HEK293 (cell line): Measurements from ENCODE around the gene LRRC26.

ENCODE experiments used
- CTCF ChIA-PET: fragments of 350-600 bp; formaldehyde crosslinking; extraction: SDS; loops from one replicate; lab custom pipeline; 2021; ENCODE audit warnings: antibody characterized with exemption; lab: Yijun Ruan, JAX
- POLR2A ChIA-PET: fragments of 300-600 bp; formaldehyde crosslinking; extraction: SDS; loops from one replicate; lab custom pipeline; 2020; ENCODE audit warnings: antibody characterized with exemption, inconsistent platforms; lab: Yijun Ruan, JAX
- H3K27ac ChIP-seq: fragments of 200-500 bp; sonication (Bioruptor generic); 2 replicates; pipeline ENCODE4 v1.5.1; 2014; ENCODE audit warnings: low read depth, low read length, control low read depth, inconsistent platforms; ENCODE audit errors: extremely low read depth
- H3K36me3 ChIP-seq, 2 experiments: fragments of 200-500 bp in 1 of 2; sonication (Bioruptor generic) in 1 of 2; 1 replicate in 1 of 2; 2 replicates in 1 of 2; pipeline ENCODE4 v1.5.1; 2014 to 2017; ENCODE audit warnings: inconsistent platforms in 2 of 2, low read length in 2 of 2; ENCODE audit not compliant: control insufficient read depth in 2 of 2, insufficient read depth in 1 of 2
- H3K4me1 ChIP-seq: fragments of 200-500 bp; sonication (Bioruptor generic); 2 replicates; pipeline ENCODE4 v1.5.1; 2014; ENCODE audit warnings: mild to moderate bottlenecking, low read length, inconsistent platforms; ENCODE audit not compliant: control insufficient read depth, insufficient read depth
- H3K4me3 ChIP-seq: 2 replicates; pipeline ENCODE4 v1.5.1; 2011; ENCODE audit warnings: low read depth, mild to moderate bottlenecking, control low read depth, low read length, moderate library complexity
- H3K9me3 ChIP-seq: fragments of 200-500 bp; sonication (Bioruptor generic); 2 replicates; pipeline ENCODE4 v1.5.1; 2014; ENCODE audit warnings: low read depth, low read length, inconsistent platforms; ENCODE audit not compliant: control insufficient read depth, insufficient read depth
- BCL11A ChIP-seq: fragments of 450-650 bp; formaldehyde crosslinking; IDR thresholded peaks from 2 replicates; pipeline ENCODE4 v1.5.1; 2016; ENCODE audit warnings: low read depth, missing biosample characterization, missing genetic modification characterization
- KLF8 ChIP-seq: fragments of 450-650 bp; formaldehyde crosslinking; IDR thresholded peaks from 2 replicates; pipeline ENCODE4 v1.5.1; 2016; ENCODE audit warnings: missing biosample characterization, missing genetic modification characterization
- PATZ1 ChIP-seq: fragments of 450-650 bp; formaldehyde crosslinking; IDR thresholded peaks from 2 replicates; pipeline ENCODE4 v1.5.1; 2016; ENCODE audit warnings: missing biosample characterization, missing genetic modification characterization
- TRIM28 ChIP-seq: IDR thresholded peaks from 2 replicates; pipeline ENCODE4 v1.6.1; 2011; ENCODE audit warnings: low read length, control low read depth, borderline replicate concordance
- ZNF174 ChIP-seq: fragments of 450-650 bp; formaldehyde crosslinking; IDR thresholded peaks from 2 replicates; pipeline ENCODE4 v1.5.0; 2017; ENCODE audit warnings: missing biosample characterization, mild to moderate bottlenecking, missing genetic modification characterization
- ZNF202 ChIP-seq: fragments of 450-650 bp; formaldehyde crosslinking; IDR thresholded peaks from 2 replicates; pipeline ENCODE4 v1.5.1; 2016; ENCODE audit warnings: missing biosample characterization, missing genetic modification characterization, borderline replicate concordance
- ZNF510 ChIP-seq: fragments of 450-650 bp; formaldehyde crosslinking; IDR thresholded peaks from 2 replicates; pipeline ENCODE4 v1.5.1; 2018; ENCODE audit warnings: mild to moderate bottlenecking, missing genetic modification characterization, missing biosample characterization; ENCODE audit not compliant: insufficient replicate concordance
- TF ChIP-seq, protein P1 (sequence below): fragments of 450-650 bp; IDR thresholded peaks from 2 replicates; pipeline ENCODE4 v1.5.1; 2018; ENCODE audit warnings: missing biosample characterization, missing genetic modification characterization
- TF ChIP-seq, protein P2 (sequence below): fragments of 450-650 bp; formaldehyde crosslinking; IDR thresholded peaks from 2 replicates; pipeline ENCODE4 v1.5.1; 2016; ENCODE audit warnings: missing biosample characterization, missing genetic modification characterization, borderline replicate concordance
- TF ChIP-seq, protein P3 (sequence below): fragments of 450-650 bp; formaldehyde crosslinking; IDR thresholded peaks from 2 replicates; pipeline ENCODE4 v1.5.1; 2016; ENCODE audit warnings: missing biosample characterization, missing genetic modification characterization, borderline replicate concordance
- TF ChIP-seq, protein P4 (sequence below): fragments of 450-650 bp; formaldehyde crosslinking; IDR thresholded peaks from 2 replicates; pipeline ENCODE4 v1.5.1; 2016; ENCODE audit warnings: missing biosample characterization, missing genetic modification characterization

The LRRC26 gene

DNA sequence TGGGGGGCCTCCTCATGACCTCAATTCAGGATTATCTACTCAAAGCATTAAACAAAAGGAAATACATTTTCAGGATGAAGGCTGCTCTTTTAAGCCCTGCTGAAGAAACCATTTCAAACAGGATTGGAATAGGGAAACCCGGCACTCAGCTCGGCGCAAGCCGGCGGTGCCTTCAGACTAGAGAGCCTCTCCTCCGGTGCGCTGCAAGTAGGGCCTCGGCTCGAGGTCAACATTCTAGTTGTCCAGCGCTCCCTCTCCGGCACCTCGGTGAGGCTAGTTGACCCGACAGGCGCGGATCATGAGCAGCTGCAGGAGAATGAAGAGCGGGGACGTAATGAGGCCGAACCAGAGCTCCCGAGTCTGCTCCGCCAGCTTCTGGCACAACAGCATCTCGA is 34.9 kb upstream of the LRRC26 start:
- CTCF ChIA-PET = interaction anchor here (0.6 to 1.8 kb wide), 6 partner anchors 12 to 83 kb away, joined by 3 to 7 read pairs (median 5); partner anchors contain the start of gene RNF208
- Histone ChIP-seq H3K36me3 (peaks cover 7 to 24% of the 10 kb centered on the region in 2 experiments; a peak in 2 of 3 replicates), H3K27ac (peak overlapping the region; percentile 61; the same call in 1 of the 2 replicates), H3K9me3 (no peaks in the 10 kb centered on the region), H3K4me1 (peaks cover 7% of the 10 kb centered on the region), H3K4me3 (peak overlapping the region; percentile 92)
- TF ChIP-seq, protein P1, sequence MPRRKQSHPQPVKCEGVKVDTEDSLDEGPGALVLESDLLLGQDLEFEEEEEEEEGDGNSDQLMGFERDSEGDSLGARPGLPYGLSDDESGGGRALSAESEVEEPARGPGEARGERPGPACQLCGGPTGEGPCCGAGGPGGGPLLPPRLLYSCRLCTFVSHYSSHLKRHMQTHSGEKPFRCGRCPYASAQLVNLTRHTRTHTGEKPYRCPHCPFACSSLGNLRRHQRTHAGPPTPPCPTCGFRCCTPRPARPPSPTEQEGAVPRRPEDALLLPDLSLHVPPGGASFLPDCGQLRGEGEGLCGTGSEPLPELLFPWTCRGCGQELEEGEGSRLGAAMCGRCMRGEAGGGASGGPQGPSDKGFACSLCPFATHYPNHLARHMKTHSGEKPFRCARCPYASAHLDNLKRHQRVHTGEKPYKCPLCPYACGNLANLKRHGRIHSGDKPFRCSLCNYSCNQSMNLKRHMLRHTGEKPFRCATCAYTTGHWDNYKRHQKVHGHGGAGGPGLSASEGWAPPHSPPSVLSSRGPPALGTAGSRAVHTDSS (tag by site-specific recombination) = no peak
- no peak for TF ChIP-seq ZNF510
- TF ChIP-seq, protein P2, sequence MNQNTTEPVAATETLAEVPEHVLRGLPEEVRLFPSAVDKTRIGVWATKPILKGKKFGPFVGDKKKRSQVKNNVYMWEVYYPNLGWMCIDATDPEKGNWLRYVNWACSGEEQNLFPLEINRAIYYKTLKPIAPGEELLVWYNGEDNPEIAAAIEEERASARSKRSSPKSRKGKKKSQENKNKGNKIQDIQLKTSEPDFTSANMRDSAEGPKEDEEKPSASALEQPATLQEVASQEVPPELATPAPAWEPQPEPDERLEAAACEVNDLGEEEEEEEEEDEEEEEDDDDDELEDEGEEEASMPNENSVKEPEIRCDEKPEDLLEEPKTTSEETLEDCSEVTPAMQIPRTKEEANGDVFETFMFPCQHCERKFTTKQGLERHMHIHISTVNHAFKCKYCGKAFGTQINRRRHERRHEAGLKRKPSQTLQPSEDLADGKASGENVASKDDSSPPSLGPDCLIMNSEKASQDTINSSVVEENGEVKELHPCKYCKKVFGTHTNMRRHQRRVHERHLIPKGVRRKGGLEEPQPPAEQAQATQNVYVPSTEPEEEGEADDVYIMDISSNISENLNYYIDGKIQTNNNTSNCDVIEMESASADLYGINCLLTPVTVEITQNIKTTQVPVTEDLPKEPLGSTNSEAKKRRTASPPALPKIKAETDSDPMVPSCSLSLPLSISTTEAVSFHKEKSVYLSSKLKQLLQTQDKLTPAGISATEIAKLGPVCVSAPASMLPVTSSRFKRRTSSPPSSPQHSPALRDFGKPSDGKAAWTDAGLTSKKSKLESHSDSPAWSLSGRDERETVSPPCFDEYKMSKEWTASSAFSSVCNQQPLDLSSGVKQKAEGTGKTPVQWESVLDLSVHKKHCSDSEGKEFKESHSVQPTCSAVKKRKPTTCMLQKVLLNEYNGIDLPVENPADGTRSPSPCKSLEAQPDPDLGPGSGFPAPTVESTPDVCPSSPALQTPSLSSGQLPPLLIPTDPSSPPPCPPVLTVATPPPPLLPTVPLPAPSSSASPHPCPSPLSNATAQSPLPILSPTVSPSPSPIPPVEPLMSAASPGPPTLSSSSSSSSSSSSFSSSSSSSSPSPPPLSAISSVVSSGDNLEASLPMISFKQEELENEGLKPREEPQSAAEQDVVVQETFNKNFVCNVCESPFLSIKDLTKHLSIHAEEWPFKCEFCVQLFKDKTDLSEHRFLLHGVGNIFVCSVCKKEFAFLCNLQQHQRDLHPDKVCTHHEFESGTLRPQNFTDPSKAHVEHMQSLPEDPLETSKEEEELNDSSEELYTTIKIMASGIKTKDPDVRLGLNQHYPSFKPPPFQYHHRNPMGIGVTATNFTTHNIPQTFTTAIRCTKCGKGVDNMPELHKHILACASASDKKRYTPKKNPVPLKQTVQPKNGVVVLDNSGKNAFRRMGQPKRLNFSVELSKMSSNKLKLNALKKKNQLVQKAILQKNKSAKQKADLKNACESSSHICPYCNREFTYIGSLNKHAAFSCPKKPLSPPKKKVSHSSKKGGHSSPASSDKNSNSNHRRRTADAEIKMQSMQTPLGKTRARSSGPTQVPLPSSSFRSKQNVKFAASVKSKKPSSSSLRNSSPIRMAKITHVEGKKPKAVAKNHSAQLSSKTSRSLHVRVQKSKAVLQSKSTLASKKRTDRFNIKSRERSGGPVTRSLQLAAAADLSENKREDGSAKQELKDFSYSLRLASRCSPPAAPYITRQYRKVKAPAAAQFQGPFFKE (tag by site-specific recombination) = 0 out of 2 replicates have a peak, but pooled peaks have one; percentile 29
- POLR2A ChIA-PET = interaction anchor here (0.7 to 16.6 kb wide), 9 partner anchors 15 to 476 kb away, joined by 3 to 304 read pairs (median 4); partner anchors contain the start of genes ANAPC2, CLIC3, CYSRT1 and RNF208

DNA sequence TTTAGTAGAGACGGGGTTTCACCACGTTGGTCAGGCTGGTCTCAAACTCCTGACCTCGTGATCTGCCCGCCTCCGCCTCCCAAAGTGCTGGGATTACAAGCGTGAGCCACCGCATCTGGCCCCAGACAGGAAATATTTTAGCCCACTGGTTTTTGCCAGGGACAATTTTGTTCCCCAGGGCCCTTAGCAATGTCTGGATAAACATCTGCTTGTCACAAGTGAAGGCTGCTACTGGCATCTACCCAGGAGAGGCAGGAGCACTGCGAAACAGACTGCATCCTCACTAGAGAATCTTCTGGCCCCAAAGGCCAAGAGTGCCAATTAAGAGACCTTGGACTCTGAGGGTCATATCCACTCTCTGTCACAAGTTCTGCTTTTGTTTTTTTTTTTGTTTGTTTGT is 33.1 kb upstream of the LRRC26 start:
- Histone ChIP-seq H3K36me3 (peaks cover under 1 to 15% of the 10 kb centered on the region in 2 experiments; a peak in 2 of 3 replicates), H3K27ac (no peak overlapping the region), H3K4me3 (no peak overlapping the region), H3K4me1 (peaks cover 9% of the 10 kb centered on the region), H3K9me3 (no peaks in the 10 kb centered on the region)
- ChIA-PET CTCF (interaction anchor here (0.6 to 1.5 kb wide), 2 partner anchors 84 to 207 kb away, joined by 3 read pairs; no protein-coding TSS in a partner anchor), POLR2A (interaction anchor here (0.7 to 16.6 kb wide), 5 partner anchors 13 to 117 kb away, joined by 3 to 304 read pairs (median 22); partner anchors contain the start of genes ANAPC2, CYSRT1, MAN1B1 and RNF208)
- TF ChIP-seq, protein P3, sequence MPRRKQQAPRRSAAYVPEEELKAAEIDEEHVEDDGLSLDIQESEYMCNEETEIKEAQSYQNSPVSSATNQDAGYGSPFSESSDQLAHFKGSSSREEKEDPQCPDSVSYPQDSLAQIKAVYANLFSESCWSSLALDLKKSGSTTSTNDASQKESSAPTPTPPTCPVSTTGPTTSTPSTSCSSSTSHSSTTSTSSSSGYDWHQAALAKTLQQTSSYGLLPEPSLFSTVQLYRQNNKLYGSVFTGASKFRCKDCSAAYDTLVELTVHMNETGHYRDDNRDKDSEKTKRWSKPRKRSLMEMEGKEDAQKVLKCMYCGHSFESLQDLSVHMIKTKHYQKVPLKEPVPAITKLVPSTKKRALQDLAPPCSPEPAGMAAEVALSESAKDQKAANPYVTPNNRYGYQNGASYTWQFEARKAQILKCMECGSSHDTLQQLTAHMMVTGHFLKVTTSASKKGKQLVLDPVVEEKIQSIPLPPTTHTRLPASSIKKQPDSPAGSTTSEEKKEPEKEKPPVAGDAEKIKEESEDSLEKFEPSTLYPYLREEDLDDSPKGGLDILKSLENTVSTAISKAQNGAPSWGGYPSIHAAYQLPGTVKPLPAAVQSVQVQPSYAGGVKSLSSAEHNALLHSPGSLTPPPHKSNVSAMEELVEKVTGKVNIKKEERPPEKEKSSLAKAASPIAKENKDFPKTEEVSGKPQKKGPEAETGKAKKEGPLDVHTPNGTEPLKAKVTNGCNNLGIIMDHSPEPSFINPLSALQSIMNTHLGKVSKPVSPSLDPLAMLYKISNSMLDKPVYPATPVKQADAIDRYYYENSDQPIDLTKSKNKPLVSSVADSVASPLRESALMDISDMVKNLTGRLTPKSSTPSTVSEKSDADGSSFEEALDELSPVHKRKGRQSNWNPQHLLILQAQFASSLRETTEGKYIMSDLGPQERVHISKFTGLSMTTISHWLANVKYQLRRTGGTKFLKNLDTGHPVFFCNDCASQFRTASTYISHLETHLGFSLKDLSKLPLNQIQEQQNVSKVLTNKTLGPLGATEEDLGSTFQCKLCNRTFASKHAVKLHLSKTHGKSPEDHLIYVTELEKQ = no peak

DNA sequence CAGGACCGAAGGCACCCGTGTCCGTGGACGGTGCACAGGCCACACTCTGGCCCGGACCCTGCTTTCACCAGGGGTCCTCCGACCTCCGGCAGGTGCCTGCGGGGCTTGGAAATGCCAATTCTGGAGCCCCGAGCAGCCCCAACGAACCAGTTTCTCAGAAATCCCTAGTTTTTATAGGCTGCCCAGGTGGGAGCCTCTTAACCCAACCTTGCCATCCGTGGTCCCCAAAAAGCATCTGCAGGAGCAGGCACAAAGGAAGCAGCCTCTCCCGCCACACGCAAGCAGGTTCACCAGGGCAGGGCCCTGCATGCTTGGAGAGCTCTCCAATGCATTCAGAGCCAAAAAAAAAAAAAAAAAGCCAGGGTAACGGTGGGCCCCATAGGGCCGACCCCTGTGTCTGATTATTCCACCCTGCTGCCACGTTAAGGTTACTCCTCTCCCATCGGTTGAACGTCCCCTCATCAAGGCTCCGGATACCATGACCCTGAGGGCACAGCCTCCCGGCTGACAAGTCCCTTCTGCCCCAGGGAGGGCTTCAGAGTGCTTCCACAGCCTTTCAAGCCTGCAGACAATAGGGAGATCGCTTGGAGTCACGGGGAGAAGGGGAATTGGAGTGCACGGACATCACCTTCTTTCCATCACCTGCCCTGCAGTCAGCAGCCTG is 31.5 kb upstream of the LRRC26 start:
- Histone ChIP-seq H3K36me3 (peaks cover 0 to 3% of the 10 kb centered on the region in 2 experiments; a peak in 1 of 3 replicates), H3K4me1 (peaks cover 9% of the 10 kb centered on the region), H3K9me3 (no peaks in the 10 kb centered on the region), H3K4me3 (peak overlapping the region; percentile 86), H3K27ac (peak overlapping the region; percentile 35; the same call in 1 of the 2 replicates)
- POLR2A ChIA-PET = interaction anchor here (0.6 to 16.6 kb wide), 31 partner anchors 8 to 529 kb away, joined by 3 to 304 read pairs (median 5); partner anchors contain the start of genes ANAPC2, CYSRT1, GRIN1 and MAN1B1
- CTCF ChIA-PET = interaction anchor here (0.6 to 1.1 kb wide), 6 partner anchors 12 to 413 kb away, joined by 3 to 5 read pairs (median 3); partner anchors contain the start of genes ANAPC2, RNF224 and SSNA1
- no peak for TF ChIP-seq ZNF202 (tag by site-specific recombination)
- TF ChIP-seq, protein P4, sequence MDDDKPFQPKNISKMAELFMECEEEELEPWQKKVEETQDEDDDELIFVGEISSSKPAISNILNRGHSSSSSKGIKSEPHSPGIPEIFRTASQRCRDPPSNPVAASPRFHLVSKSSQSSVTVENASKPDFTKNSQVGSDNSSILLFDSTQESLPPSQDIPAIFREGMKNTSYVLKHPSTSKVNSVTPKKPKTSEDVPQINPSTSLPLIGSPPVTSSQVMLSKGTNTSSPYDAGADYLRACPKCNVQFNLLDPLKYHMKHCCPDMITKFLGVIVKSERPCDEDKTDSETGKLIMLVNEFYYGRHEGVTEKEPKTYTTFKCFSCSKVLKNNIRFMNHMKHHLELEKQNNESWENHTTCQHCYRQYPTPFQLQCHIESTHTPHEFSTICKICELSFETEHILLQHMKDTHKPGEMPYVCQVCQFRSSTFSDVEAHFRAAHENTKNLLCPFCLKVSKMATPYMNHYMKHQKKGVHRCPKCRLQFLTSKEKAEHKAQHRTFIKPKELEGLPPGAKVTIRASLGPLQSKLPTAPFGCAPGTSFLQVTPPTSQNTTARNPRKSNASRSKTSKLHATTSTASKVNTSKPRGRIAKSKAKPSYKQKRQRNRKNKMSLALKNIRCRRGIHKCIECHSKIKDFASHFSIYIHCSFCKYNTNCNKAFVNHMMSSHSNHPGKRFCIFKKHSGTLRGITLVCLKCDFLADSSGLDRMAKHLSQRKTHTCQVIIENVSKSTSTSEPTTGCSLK (tag by site-specific recombination) = no peak
- no peak for TF ChIP-seq TRIM28
- TF ChIP-seq KLF8 (tag by site-specific recombination) = no peak
- TF ChIP-seq ZNF174 = no peak
- 0 out of 2 replicates have a peak, but pooled peaks have one; percentile 10 for TF ChIP-seq BCL11A (tag by site-specific recombination)
- 0 out of 2 replicates have a peak, but pooled peaks have one; percentile 14 for TF ChIP-seq PATZ1 (tag by site-specific recombination)
